Adipocyte (in vitro differentiated cells): ENCODE measurements around the gene HDLBP.

Source experiments
- DNase-seq: peaks from one replicate; pipeline ENCODE4 v3.0.0-alpha.2; 2015; ENCODE audit warnings: low read depth
- H3K27me3 ChIP-seq: replicated peaks from 2 replicates; pipeline ENCODE4 v1.7.0; 2013; ENCODE audit warnings: mild to moderate bottlenecking, low read length, moderate library complexity; ENCODE audit not compliant: control insufficient read depth, insufficient read depth
- H3K36me3 ChIP-seq: 2 replicates; pipeline ENCODE4 v1.7.0; 2013; ENCODE audit warnings: low read length, mild to moderate bottlenecking, moderate library complexity; ENCODE audit not compliant: control insufficient read depth, insufficient read depth, severe bottlenecking
- H3K4me1 ChIP-seq: 2 replicates; pipeline ENCODE4 v1.7.0; 2013; ENCODE audit warnings: mild to moderate bottlenecking, low read length, moderate library complexity; ENCODE audit not compliant: control insufficient read depth, insufficient read depth
- H3K4me3 ChIP-seq: 2 replicates; pipeline ENCODE4 v1.7.0; 2013; ENCODE audit warnings: mild to moderate bottlenecking, low read length, moderate library complexity
- H3K9ac ChIP-seq: 2 replicates; pipeline ENCODE4 v1.7.0; 2013; ENCODE audit warnings: mild to moderate bottlenecking, low read length, moderate library complexity
- H3K9me3 ChIP-seq: 2 replicates; pipeline ENCODE4 v1.7.0; 2013; ENCODE audit warnings: mild to moderate bottlenecking, low read length, moderate library complexity; ENCODE audit not compliant: control insufficient read depth

The HDLBP gene

DNA sequence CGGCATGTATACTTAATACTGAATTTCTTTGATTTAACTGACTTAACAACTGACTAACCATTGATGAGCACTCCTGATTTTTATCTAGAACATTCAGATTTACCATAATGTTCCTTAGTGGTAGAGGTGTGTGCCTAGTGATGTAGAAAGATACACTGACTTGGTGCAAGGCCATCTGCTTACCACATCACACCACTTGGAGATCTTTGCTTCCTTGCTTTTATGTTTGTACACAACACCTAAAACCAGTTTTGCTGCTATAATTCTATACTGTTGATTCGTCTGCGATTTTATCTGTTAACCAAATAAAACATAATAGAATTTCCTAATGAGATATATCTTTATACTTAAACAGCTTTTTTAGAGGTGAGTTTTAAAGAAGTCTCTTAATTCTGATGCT lies 36.8 kb upstream of the HDLBP start:
- Histone ChIP-seq H3K27me3 (no peaks in the 10 kb centered on the region), H3K4me3 (no peak overlapping the region), H3K36me3 (peaks cover 78% of the 10 kb centered on the region), H3K4me1 (peaks cover 10% of the 10 kb centered on the region), H3K9me3 (no peaks in the 10 kb centered on the region), H3K9ac (no peak overlapping the region)
- DNase-seq = no peak

DNA sequence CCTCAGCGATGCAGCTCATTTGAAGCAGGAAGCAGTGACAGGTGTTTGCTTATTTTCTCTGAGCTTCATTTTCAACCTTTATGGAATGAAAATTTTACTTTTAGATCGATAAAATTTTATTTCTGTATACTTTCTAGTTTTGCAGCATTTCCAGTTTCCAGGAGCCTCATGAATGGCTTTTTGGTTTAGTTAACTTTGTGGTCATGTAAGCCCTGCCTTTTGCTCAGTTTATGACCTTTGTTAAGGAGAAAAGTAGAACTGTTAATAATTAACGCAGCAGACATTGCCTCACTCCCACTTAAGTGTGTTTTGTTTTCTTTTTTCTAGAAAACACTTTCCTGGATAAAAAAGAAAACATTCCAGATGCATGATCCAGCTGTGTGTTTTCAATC lies 36.2 kb upstream of the HDLBP start:
- Histone ChIP-seq H3K4me1 (peaks cover 5% of the 10 kb centered on the region), H3K4me3 (no peak overlapping the region), H3K9ac (no peak overlapping the region), H3K27me3 (no peaks in the 10 kb centered on the region), H3K36me3 (peaks cover 84% of the 10 kb centered on the region), H3K9me3 (no peaks in the 10 kb centered on the region)
- DNase-seq = no peak

DNA sequence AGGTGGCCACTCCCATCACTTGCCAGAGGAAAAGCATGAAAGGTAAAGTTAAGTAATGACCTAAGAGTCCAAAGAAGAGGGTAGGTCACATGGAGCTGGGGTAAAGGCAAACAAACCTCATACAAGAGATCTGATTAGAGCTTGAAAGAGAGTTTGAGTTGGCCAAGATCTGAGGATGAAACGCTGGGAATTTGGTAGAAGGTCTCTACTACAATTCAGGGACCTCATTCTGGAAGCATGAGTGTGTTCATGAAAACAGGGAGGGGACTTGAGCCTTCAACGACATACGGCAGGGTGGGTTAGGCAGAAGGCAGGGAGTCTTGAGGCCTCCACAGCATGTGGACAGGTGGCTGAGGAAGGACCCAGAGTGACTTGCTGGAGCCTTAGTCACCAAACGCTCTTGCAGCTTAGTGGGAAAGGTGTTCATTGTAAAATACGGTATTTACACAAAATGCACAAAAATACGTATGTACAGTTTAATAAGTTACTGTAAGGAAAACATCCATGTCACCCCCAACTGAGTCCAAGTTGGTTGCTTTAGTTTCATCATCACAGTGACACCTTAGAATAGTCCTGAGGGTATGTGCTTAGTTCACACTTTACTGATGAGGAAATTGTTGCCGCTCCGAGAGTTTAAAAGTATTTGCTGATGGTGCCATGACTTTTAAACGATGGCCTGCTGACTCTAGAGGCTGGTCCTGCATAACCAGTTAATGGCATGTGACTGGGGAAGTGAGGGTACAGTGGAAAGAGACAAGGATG lies 35.6 kb upstream of the HDLBP start:
- peaks cover 5% of the 10 kb centered on the region for H3K4me1 ChIP-seq
- H3K27me3 ChIP-seq = no peaks in the 10 kb centered on the region
- no peak overlapping the region for H3K9ac ChIP-seq
- no peak overlapping the region for H3K4me3 ChIP-seq
- peaks cover 90% of the 10 kb centered on the region for H3K36me3 ChIP-seq
- H3K9me3 ChIP-seq = no peaks in the 10 kb centered on the region
- DNase-seq = no peak

DNA sequence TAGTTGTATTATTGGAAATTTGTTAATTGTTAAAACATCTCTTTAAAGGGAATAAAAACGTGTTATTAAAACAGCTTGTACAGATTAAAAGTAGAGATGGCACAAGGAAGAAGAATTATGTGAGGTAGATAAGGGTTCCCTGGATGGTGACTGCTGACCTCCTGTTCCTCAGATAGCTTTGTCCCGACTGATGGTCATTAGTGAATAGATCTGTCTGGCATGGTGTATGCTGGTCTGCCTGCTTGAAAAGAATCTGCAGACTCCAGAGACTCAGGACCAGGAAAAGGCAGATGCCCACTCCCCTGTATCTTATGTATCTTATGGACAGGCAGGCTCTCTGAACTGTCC lies 35.0 kb upstream of the HDLBP start:
- no peaks in the 10 kb centered on the region for H3K27me3 ChIP-seq
- H3K9ac ChIP-seq = no peak overlapping the region
- H3K4me1 ChIP-seq = peaks cover 11% of the 10 kb centered on the region
- DNase-seq = no peak
- no peaks in the 10 kb centered on the region for H3K9me3 ChIP-seq
- no peak overlapping the region for H3K4me3 ChIP-seq
- H3K36me3 ChIP-seq = peaks cover 96% of the 10 kb centered on the region

DNA sequence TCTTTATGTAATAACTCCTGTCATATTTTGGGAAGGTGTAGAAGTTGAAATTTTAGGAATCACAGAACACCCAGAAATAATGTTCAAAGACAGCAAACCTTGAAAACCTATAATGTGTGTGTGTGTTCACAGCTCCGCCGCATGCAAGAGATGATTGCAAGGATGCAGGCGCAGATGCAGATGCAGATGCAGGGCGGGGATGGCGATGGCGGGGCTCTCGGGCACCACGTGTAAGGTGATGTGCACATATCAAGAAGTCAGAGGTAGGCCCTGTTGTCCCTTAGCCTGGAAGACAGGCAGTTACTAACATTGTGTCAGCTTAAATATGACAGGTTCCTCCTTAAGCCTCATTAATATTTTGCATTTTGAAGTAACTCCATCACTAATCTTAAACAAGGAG lies 34.5 kb upstream of the HDLBP start:
- Histone ChIP-seq H3K4me3 (no peak overlapping the region), H3K9ac (no peak overlapping the region), H3K9me3 (no peaks in the 10 kb centered on the region), H3K36me3 (peaks cover 100% of the 10 kb centered on the region), H3K27me3 (no peaks in the 10 kb centered on the region), H3K4me1 (peaks cover 14% of the 10 kb centered on the region)
- no peak for DNase-seq

DNA sequence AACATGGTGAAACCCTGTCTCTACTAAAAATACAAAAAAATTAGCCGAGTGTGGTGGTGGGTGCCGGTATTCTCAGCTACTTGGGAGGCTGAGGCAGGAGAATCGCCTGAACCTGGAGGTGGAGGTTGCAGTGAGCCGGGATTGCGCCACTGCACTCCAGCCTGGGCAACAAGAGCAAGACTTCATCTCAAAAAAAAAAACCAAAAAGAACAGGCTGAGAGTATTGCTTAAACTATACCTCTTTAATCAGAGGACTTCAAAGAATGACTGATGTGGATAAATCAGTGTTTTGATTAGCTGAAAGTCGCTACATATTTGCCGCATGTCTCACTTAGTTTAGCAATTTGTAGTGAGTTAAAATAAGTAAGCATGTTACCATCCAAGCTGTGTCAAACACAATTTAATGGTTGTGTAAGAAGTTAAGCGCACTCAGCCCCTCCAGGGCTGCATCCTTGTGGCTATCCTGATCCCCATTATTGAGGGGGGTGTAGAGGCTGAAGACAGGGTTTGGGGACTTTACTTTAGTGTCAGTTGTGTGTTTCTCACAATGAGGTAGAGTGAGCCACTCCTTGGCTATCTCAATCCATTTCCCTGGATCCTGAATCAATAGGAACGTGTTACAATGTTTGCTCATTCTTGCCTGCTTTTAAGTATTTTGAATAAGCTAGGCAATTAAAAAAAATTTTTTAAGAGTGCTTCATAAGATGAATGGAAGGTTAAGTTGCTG lies 29.6 kb upstream of the HDLBP start:
- Histone ChIP-seq H3K9ac (no peak overlapping the region), H3K4me1 (peaks cover 27% of the 10 kb centered on the region), H3K27me3 (no peaks in the 10 kb centered on the region), H3K4me3 (no peak overlapping the region), H3K9me3 (no peaks in the 10 kb centered on the region), H3K36me3 (peaks cover 95% of the 10 kb centered on the region)
- DNase-seq = no peak

DNA sequence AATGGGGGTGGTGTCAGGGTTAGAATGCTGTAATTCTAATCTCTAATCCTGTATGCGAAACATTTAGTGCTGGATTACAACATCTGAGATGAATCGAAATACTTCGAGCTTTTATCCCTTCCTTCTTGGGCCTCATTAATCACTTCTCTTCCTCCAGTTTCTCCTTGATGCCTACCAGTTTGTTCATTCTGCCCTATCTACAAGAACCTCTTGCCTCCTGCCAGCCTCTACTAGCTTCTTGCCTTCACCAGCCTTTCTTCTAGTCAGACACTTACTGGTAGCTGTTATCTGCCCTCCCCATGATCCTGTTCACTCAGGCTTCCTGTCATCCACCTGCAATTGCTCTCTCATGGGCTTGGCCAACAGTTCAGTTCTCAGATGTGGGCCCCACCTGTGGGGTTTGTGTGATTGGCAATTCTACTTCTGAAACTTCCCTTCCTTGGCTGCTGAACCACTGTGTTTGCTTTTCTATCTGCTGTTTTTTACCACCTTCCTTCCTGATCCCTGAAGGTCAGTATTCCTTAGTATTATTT lies 25.2 kb upstream of the HDLBP start:
- DNase-seq = no peak
- peaks cover 84% of the 10 kb centered on the region for H3K36me3 ChIP-seq
- no peaks in the 10 kb centered on the region for H3K27me3 ChIP-seq
- no peak overlapping the region for H3K9ac ChIP-seq
- no peak overlapping the region for H3K4me3 ChIP-seq
- H3K9me3 ChIP-seq = no peaks in the 10 kb centered on the region
- peaks cover 33% of the 10 kb centered on the region for H3K4me1 ChIP-seq

DNA sequence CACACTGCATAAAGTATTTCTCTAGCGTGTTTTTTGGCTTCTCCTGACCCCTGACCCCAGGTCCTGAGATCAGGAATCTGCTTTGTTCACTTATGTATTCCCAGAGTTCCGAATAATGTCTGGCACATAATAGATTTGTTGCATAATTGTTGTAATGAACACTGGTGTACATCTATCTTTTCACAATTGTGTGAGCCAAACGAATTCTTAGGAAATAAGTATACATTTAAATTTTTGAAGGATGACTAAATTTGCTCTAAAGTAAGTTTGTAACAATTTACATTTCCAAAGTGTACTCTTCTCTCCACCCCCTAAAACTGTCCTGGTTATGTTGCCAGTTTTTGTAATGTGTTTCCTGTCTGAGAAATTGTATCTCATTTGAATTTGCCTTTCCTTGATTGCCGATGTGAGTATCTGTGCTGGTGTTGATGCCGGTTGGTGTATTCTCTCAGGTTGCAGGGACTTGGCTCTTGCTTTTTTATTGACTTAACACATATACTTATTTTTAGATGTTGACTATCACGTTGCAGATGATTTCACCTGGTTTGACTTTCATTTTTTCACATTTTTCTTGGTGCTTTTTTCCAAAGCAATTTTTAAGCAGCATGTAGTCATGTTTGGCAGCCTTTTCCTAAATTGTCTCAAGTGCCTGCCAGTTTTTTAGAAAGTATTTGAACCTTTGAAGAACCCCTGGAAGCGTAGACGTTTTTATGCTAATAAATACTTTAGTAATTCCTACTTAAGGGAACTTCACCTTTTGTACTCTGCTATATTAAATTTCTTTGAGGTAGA lies 24.6 kb upstream of the HDLBP start:
- peaks cover 84% of the 10 kb centered on the region for H3K36me3 ChIP-seq

DNA sequence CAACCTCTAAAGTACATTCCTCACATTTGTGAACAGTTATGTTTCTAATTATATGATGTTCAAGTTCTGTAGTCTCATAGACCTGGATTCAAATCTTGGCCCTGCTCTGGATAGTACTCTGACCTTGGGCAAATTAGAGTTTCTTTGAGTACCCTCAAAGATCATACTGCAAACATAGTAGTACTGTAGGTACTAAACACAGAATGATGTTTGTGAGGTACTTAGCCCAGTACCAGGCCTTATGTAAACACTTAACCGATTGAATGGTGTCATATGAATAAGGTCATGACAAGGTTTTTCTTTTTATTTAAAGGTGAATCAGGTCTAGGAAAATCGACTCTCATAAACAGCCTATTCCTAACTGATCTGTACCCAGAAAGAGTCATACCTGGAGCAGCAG lies 19.3 kb upstream of the HDLBP start:
- Histone ChIP-seq H3K36me3 (peaks cover 81% of the 10 kb centered on the region), H3K4me1 (peaks cover 14% of the 10 kb centered on the region)

More for the DNA sequence above, 24.6 kb upstream of the HDLBP start:
- no peaks in the 10 kb centered on the region for H3K27me3 ChIP-seq
- H3K9me3 ChIP-seq = no peaks in the 10 kb centered on the region
- H3K4me3 ChIP-seq = no peak overlapping the region
- DNase-seq = peak; percentile 32
- H3K9ac ChIP-seq = peak overlapping the region; percentile 5
- H3K4me1 ChIP-seq = peaks cover 26% of the 10 kb centered on the region

DNA sequence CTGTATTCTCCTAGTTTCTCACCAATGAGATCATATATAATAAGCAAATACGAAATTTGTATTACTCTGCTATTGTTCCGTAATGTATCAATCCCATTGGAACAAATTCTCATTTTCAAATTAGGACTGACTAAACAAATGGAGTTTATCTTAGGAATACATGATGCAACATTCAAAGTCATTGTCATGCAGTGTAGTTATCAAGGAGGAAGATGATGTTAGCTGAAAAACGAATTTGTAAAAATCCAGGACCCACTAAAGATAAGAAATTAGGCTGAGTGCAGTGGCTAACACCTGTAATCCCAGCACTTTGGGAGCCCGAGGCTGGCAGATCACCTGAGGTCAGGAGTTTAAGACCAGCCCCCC lies 15.1 kb upstream of the HDLBP start:
- Histone ChIP-seq H3K9me3 (no peaks in the 10 kb centered on the region), H3K4me3 (no peak overlapping the region), H3K9ac (no peak overlapping the region), H3K4me1 (peaks cover 7% of the 10 kb centered on the region), H3K27me3 (no peaks in the 10 kb centered on the region), H3K36me3 (peaks cover 80% of the 10 kb centered on the region)
- DNase-seq = no peak

More for the DNA sequence above, 19.3 kb upstream of the HDLBP start:
- Histone ChIP-seq H3K9ac (no peak overlapping the region), H3K9me3 (no peaks in the 10 kb centered on the region), H3K4me3 (no peak overlapping the region), H3K27me3 (no peaks in the 10 kb centered on the region)
- DNase-seq = no peak
